AG04450 (cell line): Measurements from ENCODE around the gene NUMB. TPM values are rescaled to one million over a fixed set of nuclear protein-coding genes. Genes with fewer than 3 reads are reported as not detected.

Experiments used
- CTCF ChIA-PET: fragments of 300-600, 350-600 bp; formaldehyde crosslinking; extraction: SDS; loops from one replicate; lab custom pipeline; 2022; ENCODE audit warnings: antibody characterized with exemption, inconsistent platforms; lab: Charles Lee
- POLR2A ChIA-PET: fragments of 350-600 bp; formaldehyde crosslinking; extraction: SDS; loops from one replicate; lab custom pipeline; 2021; ENCODE audit warnings: antibody characterized with exemption, inconsistent platforms; lab: Yijun Ruan, JAX
- DNase-seq: peaks from one replicate; pipeline ENCODE4 v3.0.0-alpha.2; 2011; ENCODE audit warnings: low read depth, low spot score
- H3K27ac ChIP-seq: one replicate; pipeline ENCODE4 v1.5.1; 2012; ENCODE audit warnings: low read depth, low read length, control low read depth
- H3K27me3 ChIP-seq: one replicate; pipeline ENCODE4 v1.6.0; 2012; ENCODE audit warnings: low read length; ENCODE audit not compliant: control insufficient read depth, insufficient read depth
- H3K4me3 ChIP-seq: 2 replicates; pipeline ENCODE4 v1.5.1; 2011; ENCODE audit warnings: mild to moderate bottlenecking, low read depth, low read length, control low read depth
- H3K9me3 ChIP-seq: 2 replicates; pipeline ENCODE4 v1.5.1; 2012; ENCODE audit warnings: low read length; ENCODE audit not compliant: control insufficient read depth, insufficient read depth
- polyA plus RNA-seq: library from polyadenylated mRNA; depleted of rRNA; stranded (reverse); fragments of >200 nt; gene quantifications from 2 replicates; pipeline ENCODE4 v1.2.3, GENCODE V29; 2011
- TF ChIP-seq, protein P1 (sequence below): IDR thresholded peaks from 2 replicates; pipeline ENCODE4 v1.5.1; 2011; ENCODE audit warnings: low read depth, low read length, control low read depth, inconsistent platforms

The NUMB gene
- polyA plus RNA-seq, 1 experiment, result 152 TPM

DNA sequence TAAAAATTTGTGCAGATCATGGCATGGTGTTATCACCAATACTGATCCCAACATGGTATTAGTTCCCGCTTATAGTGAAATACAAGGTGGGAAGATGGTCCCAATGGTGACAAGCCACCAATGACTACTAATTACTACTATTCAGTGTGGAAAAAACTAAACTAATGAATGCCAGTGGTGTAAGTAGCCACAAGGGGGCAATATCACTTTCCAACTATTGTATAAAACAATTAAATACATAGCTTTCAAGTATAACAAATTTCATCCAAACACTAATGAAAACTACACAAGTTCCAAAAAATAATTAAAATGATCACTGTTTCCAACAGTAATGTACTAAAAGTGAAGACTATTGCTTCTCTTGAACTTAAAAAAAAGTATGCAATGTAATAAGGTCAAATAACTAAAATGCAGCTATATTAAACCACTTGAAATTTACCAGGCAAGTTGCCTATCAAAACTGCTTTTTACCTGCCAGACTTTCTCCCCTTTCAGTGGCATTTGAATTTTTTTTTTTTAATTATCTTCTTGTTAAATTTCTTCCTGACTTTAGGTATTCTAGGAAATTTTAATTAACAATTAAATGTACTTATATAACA, 163.0 kb downstream of the NUMB start:
- CTCF ChIA-PET, result interaction anchor here (0.6 to 2.6 kb wide), 59 partner anchors 9 to 741 kb away, joined by 3 to 173 read pairs (median 4); partner anchors contain the start of gene NUMB
- H3K27me3 ChIP-seq, result no peaks in the 10 kb centered on the region
- POLR2A ChIA-PET, result interaction anchor here (0.5 to 0.7 kb wide), 3 partner anchors 8 to 1718 kb away, joined by 3 read pairs; no protein-coding TSS in a partner anchor

DNA sequence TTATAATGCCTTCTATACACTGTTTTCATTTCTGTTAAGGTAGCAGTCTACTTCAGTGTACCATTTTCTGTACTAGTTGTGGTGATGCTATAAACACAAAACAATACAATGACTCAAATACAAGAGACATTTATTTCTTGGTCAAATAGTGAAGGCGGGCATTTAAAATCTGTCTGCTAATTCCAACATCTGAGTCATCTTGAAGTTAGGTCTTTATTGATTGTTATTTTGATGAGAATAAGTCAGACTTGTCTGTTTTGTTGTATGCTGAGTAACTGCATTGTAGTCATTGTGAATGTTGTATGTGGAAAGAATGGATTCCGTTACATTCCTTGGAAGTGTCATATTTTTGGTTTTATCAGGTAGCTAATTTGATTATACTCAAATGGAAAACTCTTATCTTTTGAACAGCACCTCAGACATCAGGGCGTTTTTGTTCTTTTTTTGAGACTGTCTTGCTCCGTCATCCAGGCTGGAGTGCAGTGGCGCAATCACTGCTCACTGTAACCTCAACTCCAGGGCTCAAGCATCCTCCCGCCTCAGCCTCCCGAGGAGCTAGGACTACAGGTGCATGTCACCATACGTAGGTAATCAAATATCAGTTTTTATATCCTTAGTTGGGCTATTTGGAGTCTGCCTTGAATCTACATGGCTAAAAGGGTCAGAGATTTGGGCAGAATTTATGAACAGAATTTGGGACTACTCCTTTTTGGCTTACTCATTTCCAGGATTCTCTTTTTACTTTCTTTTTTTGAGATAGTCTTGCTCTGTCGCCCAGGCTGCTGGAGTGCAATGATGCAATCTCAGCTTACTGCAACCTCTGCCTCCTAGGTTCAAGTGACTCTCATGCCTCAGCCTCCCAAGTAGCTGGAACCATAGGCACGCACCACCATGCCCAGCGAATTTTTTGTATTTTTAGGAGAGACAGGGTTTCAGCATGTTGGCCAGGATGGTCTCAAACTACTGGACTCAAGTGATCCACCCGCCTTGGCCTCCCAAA, 164.3 kb downstream of the NUMB start:
- ChIA-PET CTCF (interaction anchor here (0.6 to 2.6 kb wide), 34 partner anchors 10 to 742 kb away, joined by 3 to 173 read pairs (median 6); partner anchors contain the start of gene NUMB), POLR2A (no interaction called here)
- TF ChIP-seq, protein P1, sequence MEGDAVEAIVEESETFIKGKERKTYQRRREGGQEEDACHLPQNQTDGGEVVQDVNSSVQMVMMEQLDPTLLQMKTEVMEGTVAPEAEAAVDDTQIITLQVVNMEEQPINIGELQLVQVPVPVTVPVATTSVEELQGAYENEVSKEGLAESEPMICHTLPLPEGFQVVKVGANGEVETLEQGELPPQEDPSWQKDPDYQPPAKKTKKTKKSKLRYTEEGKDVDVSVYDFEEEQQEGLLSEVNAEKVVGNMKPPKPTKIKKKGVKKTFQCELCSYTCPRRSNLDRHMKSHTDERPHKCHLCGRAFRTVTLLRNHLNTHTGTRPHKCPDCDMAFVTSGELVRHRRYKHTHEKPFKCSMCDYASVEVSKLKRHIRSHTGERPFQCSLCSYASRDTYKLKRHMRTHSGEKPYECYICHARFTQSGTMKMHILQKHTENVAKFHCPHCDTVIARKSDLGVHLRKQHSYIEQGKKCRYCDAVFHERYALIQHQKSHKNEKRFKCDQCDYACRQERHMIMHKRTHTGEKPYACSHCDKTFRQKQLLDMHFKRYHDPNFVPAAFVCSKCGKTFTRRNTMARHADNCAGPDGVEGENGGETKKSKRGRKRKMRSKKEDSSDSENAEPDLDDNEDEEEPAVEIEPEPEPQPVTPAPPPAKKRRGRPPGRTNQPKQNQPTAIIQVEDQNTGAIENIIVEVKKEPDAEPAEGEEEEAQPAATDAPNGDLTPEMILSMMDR, result no peak
- Histone ChIP-seq H3K4me3 (no peak overlapping the region), H3K27me3 (no peaks in the 10 kb centered on the region), H3K9me3 (no peaks in the 10 kb centered on the region), H3K27ac (no peak overlapping the region)
- no peak for DNase-seq

More for the DNA sequence above, 163.0 kb downstream of the NUMB start:
- DNase-seq, result no peak
- Histone ChIP-seq H3K27ac (no peak overlapping the region), H3K9me3 (no peaks in the 10 kb centered on the region), H3K4me3 (no peak overlapping the region)
- TF ChIP-seq, protein P1, result peak; percentile 70

DNA sequence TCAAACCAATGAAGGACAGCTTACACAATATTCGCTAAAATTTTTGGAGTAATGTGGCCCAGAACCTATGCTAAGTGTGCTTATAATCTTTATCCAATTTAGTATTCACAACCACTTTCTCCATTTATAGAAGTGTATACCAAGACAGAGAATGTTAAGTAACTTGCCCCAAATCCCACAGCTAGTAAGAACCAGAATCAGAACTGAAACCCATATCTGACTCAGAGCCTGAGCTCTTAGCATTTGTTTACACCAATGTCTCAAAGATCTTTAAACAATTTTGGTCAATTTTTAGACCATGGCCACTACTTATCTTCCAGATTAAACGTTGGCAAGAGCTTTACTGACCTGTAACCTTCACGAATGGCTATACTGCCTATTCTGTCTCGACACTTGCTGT, 168.1 kb downstream of the NUMB start:
- ChIA-PET POLR2A (no interaction called here), CTCF (interaction anchor here (1.3 kb wide), 3 partner anchors 11 to 182 kb away, joined by 3 to 10 read pairs (median 8); no protein-coding TSS in a partner anchor)
- H3K4me3 ChIP-seq, result no peak overlapping the region
- no peak overlapping the region for H3K27ac ChIP-seq
- TF ChIP-seq, protein P1, result no peak
- no peaks in the 10 kb centered on the region for H3K9me3 ChIP-seq
- no peak for DNase-seq
- no peaks in the 10 kb centered on the region for H3K27me3 ChIP-seq

DNA sequence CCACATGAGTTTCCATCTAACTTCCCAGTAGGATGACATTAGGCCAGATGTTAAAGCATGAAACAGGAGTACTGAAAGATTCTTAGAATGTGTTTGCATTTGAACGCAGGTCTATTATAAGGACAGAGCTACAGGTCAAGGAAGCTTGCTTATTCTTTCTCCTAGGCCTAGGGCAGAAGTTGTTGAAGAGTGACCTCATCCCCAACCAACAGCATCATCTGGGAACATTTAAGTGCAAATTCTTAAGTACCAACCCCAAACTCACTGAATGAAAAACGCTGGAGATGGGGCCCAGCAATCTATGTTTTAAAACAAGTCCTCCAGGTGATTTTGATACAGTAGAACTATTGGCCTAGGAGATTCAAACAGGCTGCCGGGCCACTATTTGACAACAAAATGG, 168.6 kb downstream of the NUMB start:
- no peak overlapping the region for H3K27ac ChIP-seq
- ChIA-PET CTCF (interaction anchor here (1.3 kb wide), 3 partner anchors 11 to 182 kb away, joined by 3 to 10 read pairs (median 8); no protein-coding TSS in a partner anchor), POLR2A (no interaction called here)
- no peaks in the 10 kb centered on the region for H3K9me3 ChIP-seq
- DNase-seq, result no peak
- no peaks in the 10 kb centered on the region for H3K27me3 ChIP-seq
- H3K4me3 ChIP-seq, result no peak overlapping the region
- TF ChIP-seq, protein P1, result no peak
